ENCODE data around the gene SLC25A24.
"Not testable (repeated sequence)": the region's sequence is repeated elsewhere in the genome, so short reads cannot be mapped to it uniquely, and the experiment has no call there.

The SLC25A24 gene

DNA sequence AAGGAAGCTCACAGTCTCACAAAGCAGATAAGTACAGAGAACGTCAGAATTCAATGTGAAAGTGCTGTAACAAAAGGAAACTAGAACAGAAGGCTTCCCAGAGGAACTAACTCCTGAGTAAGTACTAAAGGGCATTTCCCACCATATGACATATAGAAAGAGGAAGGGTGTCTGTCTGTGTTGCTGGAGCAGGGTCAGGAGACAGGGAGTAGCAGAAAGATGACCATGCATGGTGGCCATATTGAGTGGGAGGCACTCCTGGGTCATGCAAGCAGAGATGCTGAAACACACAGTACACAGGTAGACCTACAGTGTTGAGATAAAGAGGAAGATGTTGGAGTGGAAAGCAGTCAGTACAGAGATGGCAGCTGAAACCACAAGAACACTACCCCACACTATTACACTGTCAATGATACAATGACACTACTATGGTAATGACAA lies 47.3 kb downstream of the SLC25A24 start:
- peaks cover 90% of the 10 kb centered on the region for H3K36me3 ChIP-seq (ENCODE audit: control insufficient read depth, insufficient read depth, low read length)

DNA sequence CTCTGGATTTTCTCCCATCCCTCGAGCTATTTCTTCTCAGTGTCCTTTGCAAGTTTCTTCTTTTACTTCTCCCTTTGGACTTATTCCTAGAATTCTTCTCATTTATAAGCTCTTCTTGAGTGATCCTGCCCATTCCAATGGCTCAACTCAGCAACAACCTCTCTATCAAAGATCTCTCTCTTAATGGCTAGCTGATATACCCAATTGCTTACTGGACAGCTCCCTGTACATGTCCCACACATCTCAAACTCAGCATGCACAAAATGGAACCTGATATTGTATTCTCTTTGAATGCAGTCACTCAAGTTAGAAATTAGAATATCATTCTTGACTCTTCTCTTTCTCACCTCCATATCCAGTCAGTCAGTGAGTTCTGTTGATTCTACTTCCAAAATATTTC lies 48.6 kb downstream of the SLC25A24 start:
- Histone ChIP-seq H3K36me3 (ENCODE audit: control insufficient read depth, insufficient read depth, low read length) (peaks cover 88% of the 10 kb centered on the region), H3K4me3 (ENCODE audit: low read depth, low read length) (no peak overlapping the region), H3K27me3 (ENCODE audit: control insufficient read depth, insufficient read depth, low read length) (no peaks in the 10 kb centered on the region), H3K9ac (ENCODE audit: low read depth, low read length) (no peak overlapping the region), H3K27ac (ENCODE audit: low read depth, low read length) (no peak overlapping the region), H3K9me3 (ENCODE audit: control insufficient read depth, insufficient read depth, low read length) (no peaks in the 10 kb centered on the region), H3K4me1 (ENCODE audit: control insufficient read depth, insufficient read depth, low read length) (no peaks in the 10 kb centered on the region)

More for the DNA sequence above, 47.3 kb downstream of the SLC25A24 start:
- Histone ChIP-seq H3K9ac (ENCODE audit: low read depth, low read length) (no peak overlapping the region), H3K27me3 (ENCODE audit: control insufficient read depth, insufficient read depth, low read length) (no peaks in the 10 kb centered on the region), H3K4me1 (ENCODE audit: control insufficient read depth, insufficient read depth, low read length) (no peaks in the 10 kb centered on the region), H3K27ac (ENCODE audit: low read depth, low read length) (no peak overlapping the region), H3K4me3 (ENCODE audit: low read depth, low read length) (no peak overlapping the region), H3K9me3 (ENCODE audit: control insufficient read depth, insufficient read depth, low read length) (no peaks in the 10 kb centered on the region)

DNA sequence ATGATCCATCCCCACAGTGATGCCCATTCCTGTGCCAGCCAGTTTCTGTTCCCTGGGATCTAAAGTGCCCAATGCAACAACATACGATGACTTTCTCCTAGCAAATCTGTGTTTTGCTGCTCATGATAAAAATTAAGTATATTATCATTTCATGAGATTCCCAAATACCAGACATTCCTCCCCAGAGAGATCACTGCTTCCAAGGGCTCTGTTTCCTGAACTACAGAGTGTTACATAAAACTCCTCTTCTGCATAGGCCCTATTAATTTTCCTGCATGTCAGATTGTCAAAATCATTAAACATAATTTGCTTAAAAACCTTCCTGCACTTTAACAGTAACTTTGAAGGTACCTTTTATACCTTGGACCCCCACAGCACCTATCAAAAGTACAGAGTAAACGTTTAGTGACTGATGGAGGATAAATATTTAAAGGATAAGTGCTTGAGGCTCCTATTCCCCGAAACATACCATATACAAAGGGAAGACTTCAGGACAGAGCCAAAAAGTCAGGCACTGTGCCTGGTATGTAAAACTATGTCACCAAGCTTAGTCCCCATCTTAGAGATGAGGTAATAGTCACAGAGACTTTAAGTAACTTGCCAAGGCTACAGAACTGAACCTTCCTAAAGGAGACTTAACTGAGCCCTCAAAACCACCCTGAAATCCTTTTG lies 50.2 kb downstream of the SLC25A24 start:
- Histone ChIP-seq H3K4me1 (ENCODE audit: control insufficient read depth, insufficient read depth, low read length) (no peaks in the 10 kb centered on the region), H3K27me3 (ENCODE audit: control insufficient read depth, insufficient read depth, low read length) (no peaks in the 10 kb centered on the region), H3K27ac (ENCODE audit: low read depth, low read length) (no peak overlapping the region), H3K4me3 (ENCODE audit: low read depth, low read length) (no peak overlapping the region), H3K9me3 (ENCODE audit: control insufficient read depth, insufficient read depth, low read length) (no peaks in the 10 kb centered on the region), H3K9ac (ENCODE audit: low read depth, low read length) (no peak overlapping the region), H3K36me3 (ENCODE audit: control insufficient read depth, insufficient read depth, low read length) (peaks cover 80% of the 10 kb centered on the region)

DNA sequence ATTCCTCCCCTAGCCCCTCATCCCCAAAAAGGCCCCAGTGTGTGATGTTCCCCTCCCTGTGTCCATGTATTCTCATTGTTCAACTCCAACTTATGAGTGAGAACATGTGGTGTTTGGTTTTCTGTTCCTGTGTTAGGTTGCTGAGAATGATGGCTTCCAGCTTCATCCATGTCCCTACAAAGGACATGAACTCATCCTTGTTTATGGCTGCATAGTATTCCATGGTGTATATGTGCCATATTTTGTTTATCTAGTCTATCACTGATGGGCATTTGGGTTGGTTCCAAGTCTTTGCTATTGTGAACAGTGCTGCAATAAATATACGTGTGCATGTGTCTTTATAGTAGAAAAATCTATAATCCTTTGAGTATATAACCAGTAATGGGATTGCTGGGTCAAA lies 55.6 kb downstream of the SLC25A24 start:
- not testable (repeated sequence) for H3K4me1 ChIP-seq (ENCODE audit: control insufficient read depth, insufficient read depth, low read length); H3K9me3 ChIP-seq (ENCODE audit: control insufficient read depth, insufficient read depth, low read length); H3K27me3 ChIP-seq (ENCODE audit: control insufficient read depth, insufficient read depth, low read length); H3K27ac ChIP-seq (ENCODE audit: low read depth, low read length); H3K4me3 ChIP-seq (ENCODE audit: low read depth, low read length); H3K9ac ChIP-seq (ENCODE audit: low read depth, low read length)
- H3K36me3 ChIP-seq (ENCODE audit: control insufficient read depth, insufficient read depth, low read length): peaks cover 72% of the 10 kb centered on the region

DNA sequence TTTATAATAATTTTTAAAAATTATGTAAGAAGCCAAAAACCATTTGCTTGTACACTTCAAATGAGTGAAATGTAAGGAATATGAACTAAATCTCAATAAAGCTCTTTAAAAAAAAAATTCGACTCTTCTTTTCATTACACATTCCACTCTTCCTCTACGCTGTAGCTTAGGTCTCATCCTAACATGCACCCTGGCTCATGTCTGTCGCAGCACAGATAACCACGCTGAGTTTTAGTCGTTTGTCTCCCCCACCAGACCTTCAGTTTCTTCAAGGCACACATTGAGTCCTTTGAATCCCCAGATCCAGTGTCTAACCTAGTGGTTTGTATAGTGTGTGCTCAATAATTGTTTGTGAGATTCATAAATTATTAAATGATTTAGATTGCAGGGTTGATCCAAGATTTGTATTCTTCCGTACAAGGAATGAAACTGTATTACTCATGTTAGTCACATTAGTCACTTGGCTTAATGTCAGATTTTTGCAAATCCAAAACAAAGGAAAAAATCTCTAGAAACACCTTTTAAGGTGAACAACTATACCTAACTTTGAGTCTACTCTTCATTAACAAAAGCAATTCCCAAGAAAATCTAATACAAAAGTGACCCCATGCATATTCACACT lies 57.3 kb downstream of the SLC25A24 start:
- H3K27ac ChIP-seq (ENCODE audit: low read depth, low read length): no peak overlapping the region
- H3K36me3 ChIP-seq (ENCODE audit: control insufficient read depth, insufficient read depth, low read length): peaks cover 70% of the 10 kb centered on the region
- H3K9ac ChIP-seq (ENCODE audit: low read depth, low read length): no peak overlapping the region
- H3K27me3 ChIP-seq (ENCODE audit: control insufficient read depth, insufficient read depth, low read length): no peaks in the 10 kb centered on the region
- no peak overlapping the region for H3K4me3 ChIP-seq (ENCODE audit: low read depth, low read length)
- H3K9me3 ChIP-seq (ENCODE audit: control insufficient read depth, insufficient read depth, low read length): no peaks in the 10 kb centered on the region
- no peaks in the 10 kb centered on the region for H3K4me1 ChIP-seq (ENCODE audit: control insufficient read depth, insufficient read depth, low read length)

DNA sequence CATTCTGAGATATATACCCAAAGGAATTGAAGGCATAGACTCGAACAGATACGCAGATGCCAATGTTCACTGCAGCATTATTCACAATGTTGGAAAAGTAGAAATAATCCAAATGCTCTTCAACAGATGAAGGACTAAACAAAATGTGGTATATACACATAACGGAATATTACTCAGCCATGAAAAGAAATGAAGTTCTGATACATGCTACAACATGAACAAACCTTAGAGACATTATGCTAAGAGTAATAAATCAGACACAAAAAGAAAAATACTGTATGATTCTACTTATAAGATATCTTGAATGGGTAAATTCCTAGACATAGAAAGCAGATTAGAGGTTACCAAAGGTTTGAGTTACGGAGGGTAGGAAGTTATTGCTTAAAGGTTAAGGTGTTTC lies 57.9 kb downstream of the SLC25A24 start:
- no peaks in the 10 kb centered on the region for H3K27me3 ChIP-seq (ENCODE audit: control insufficient read depth, insufficient read depth, low read length)
- no peak overlapping the region for H3K4me3 ChIP-seq (ENCODE audit: low read depth, low read length)
- no peak overlapping the region for H3K27ac ChIP-seq (ENCODE audit: low read depth, low read length)
- no peaks in the 10 kb centered on the region for H3K9me3 ChIP-seq (ENCODE audit: control insufficient read depth, insufficient read depth, low read length)
- peaks cover 70% of the 10 kb centered on the region for H3K36me3 ChIP-seq (ENCODE audit: control insufficient read depth, insufficient read depth, low read length)
- H3K9ac ChIP-seq (ENCODE audit: low read depth, low read length): no peak overlapping the region
- no peaks in the 10 kb centered on the region for H3K4me1 ChIP-seq (ENCODE audit: control insufficient read depth, insufficient read depth, low read length)

DNA sequence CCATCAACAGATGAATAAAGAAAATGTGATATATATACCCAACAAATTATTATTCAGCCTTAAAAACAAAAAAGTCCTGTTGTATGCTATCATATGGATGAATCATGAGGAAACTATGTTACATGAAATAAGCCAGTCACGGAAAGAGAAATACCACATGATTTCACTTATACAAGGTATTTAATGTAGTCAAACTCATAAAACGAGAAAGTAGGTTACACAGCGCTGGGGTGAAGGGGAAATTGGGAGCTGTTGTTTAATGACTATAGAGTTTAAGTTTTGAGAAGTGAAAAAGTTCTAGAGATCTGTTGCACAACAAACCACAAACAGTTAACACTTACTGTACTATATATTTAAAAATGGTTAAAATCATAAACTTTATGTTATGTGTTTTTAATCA lies 58.5 kb downstream of the SLC25A24 start:
- Histone ChIP-seq H3K9me3 (ENCODE audit: control insufficient read depth, insufficient read depth, low read length) (no peaks in the 10 kb centered on the region), H3K4me3 (ENCODE audit: low read depth, low read length) (no peak overlapping the region), H3K27me3 (ENCODE audit: control insufficient read depth, insufficient read depth, low read length) (no peaks in the 10 kb centered on the region), H3K36me3 (ENCODE audit: control insufficient read depth, insufficient read depth, low read length) (peaks cover 73% of the 10 kb centered on the region), H3K27ac (ENCODE audit: low read depth, low read length) (no peak overlapping the region), H3K4me1 (ENCODE audit: control insufficient read depth, insufficient read depth, low read length) (no peaks in the 10 kb centered on the region), H3K9ac (ENCODE audit: low read depth, low read length) (no peak overlapping the region)

DNA sequence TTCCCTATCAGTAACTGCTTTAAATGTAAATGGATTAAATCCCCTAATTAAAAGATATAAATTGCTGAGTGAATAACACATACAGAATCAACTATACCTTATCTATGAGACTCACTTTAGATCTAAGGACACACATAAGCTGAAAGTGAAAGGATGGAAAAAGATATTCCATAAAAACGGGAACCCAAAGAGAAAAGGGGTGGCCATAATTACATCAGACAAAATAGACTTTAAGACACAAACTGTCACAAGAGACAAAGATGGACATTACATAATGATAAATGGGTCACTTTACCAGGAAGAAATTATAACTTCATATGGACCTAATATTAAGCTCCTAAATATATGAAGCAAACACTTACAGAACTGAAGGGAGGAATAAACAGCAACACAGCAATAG lies 59.2 kb downstream of the SLC25A24 start:
- no peaks in the 10 kb centered on the region for H3K27me3 ChIP-seq (ENCODE audit: control insufficient read depth, insufficient read depth, low read length)
- no peak overlapping the region for H3K4me3 ChIP-seq (ENCODE audit: low read depth, low read length)
- H3K9me3 ChIP-seq (ENCODE audit: control insufficient read depth, insufficient read depth, low read length): no peaks in the 10 kb centered on the region
- no peak overlapping the region for H3K27ac ChIP-seq (ENCODE audit: low read depth, low read length)
- peaks cover 72% of the 10 kb centered on the region for H3K36me3 ChIP-seq (ENCODE audit: control insufficient read depth, insufficient read depth, low read length)
- no peak overlapping the region for H3K9ac ChIP-seq (ENCODE audit: low read depth, low read length)
- H3K4me1 ChIP-seq (ENCODE audit: control insufficient read depth, insufficient read depth, low read length): no peaks in the 10 kb centered on the region

DNA sequence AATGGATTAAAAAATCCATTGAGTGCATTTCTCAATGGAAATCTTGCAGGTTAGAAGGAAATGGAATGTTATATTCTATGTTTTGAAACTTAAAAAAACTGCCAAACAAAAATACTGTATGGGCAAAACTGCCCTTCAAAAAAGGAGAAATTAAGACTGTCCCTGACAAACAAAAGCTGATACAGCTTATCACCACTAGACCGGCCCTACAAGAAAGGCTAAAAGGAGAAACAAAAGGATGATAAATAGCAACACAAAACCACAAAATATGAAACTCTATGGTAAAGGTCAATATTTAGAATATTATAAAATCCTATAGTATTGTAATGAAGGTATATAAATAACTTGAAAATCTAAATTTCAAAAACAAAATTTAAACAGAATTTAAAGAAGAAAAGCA lies 60.0 kb downstream of the SLC25A24 start:
- no peak overlapping the region for H3K9ac ChIP-seq (ENCODE audit: low read depth, low read length)
- H3K9me3 ChIP-seq (ENCODE audit: control insufficient read depth, insufficient read depth, low read length): no peaks in the 10 kb centered on the region
- no peak overlapping the region for H3K4me3 ChIP-seq (ENCODE audit: low read depth, low read length)
- no peaks in the 10 kb centered on the region for H3K4me1 ChIP-seq (ENCODE audit: control insufficient read depth, insufficient read depth, low read length)
- peaks cover 80% of the 10 kb centered on the region for H3K36me3 ChIP-seq (ENCODE audit: control insufficient read depth, insufficient read depth, low read length)
- H3K27me3 ChIP-seq (ENCODE audit: control insufficient read depth, insufficient read depth, low read length): no peaks in the 10 kb centered on the region
- no peak overlapping the region for H3K27ac ChIP-seq (ENCODE audit: low read depth, low read length)

DNA sequence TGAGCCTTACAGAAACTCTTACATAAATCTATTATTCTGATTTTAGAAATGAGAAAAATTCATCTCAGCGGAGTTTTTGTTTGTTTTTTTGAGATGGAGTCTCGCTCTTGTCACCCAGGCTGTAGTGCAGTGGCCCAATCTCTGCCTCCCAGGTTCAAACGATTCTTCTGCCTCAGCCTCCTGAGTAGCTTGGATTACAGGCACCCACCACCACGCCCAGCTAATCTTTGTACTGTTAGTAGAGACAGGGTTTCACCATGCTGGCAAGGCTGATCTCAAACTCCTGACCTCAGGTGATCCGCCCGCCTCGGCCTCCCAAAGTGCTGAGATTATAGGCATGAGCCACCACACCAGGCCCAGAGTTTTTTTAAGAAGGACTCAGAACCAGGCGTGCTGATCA lies 60.6 kb downstream of the SLC25A24 start:
- not testable (repeated sequence) for H3K9me3 ChIP-seq (ENCODE audit: control insufficient read depth, insufficient read depth, low read length); H3K4me1 ChIP-seq (ENCODE audit: control insufficient read depth, insufficient read depth, low read length); H3K4me3 ChIP-seq (ENCODE audit: low read depth, low read length); H3K27me3 ChIP-seq (ENCODE audit: control insufficient read depth, insufficient read depth, low read length); H3K27ac ChIP-seq (ENCODE audit: low read depth, low read length); H3K9ac ChIP-seq (ENCODE audit: low read depth, low read length)
- peaks cover 80% of the 10 kb centered on the region for H3K36me3 ChIP-seq (ENCODE audit: control insufficient read depth, insufficient read depth, low read length)

DNA sequence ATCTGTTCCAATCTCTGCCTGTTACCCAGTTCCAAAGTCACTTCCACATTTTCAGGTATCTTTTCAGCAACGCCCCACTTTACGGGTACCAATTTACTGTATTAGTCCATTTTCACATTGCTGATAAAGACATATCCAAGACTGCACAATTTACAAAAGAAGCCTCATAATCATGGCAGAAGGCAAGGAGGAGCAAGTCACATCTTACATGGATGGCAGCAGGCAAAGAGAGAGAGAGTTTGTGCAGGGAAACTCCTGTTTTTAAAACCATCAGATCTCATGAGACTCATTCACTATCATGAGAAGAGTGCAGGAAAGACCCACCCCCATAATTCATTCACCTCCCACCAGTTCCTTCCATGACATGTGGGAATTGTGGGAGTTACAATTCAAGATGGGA lies 67.0 kb downstream of the SLC25A24 start:
- not testable (repeated sequence) for H3K9ac ChIP-seq (ENCODE audit: low read depth, low read length); H3K9me3 ChIP-seq (ENCODE audit: control insufficient read depth, insufficient read depth, low read length); H3K27ac ChIP-seq (ENCODE audit: low read depth, low read length); H3K4me1 ChIP-seq (ENCODE audit: control insufficient read depth, insufficient read depth, low read length); H3K4me3 ChIP-seq (ENCODE audit: low read depth, low read length); H3K27me3 ChIP-seq (ENCODE audit: control insufficient read depth, insufficient read depth, low read length)
- H3K36me3 ChIP-seq (ENCODE audit: control insufficient read depth, insufficient read depth, low read length): peaks cover 42% of the 10 kb centered on the region

Data from HUES48 (cell line).